ENCODE results near the gene SAAL1. TPM values are rescaled to one million over a fixed set of nuclear protein-coding genes. Genes with fewer than 3 reads are reported as not detected.

Gene SAAL1
- total RNA-seq, 1 experiment from 2014 or later = 34.3 TPM

DNA sequence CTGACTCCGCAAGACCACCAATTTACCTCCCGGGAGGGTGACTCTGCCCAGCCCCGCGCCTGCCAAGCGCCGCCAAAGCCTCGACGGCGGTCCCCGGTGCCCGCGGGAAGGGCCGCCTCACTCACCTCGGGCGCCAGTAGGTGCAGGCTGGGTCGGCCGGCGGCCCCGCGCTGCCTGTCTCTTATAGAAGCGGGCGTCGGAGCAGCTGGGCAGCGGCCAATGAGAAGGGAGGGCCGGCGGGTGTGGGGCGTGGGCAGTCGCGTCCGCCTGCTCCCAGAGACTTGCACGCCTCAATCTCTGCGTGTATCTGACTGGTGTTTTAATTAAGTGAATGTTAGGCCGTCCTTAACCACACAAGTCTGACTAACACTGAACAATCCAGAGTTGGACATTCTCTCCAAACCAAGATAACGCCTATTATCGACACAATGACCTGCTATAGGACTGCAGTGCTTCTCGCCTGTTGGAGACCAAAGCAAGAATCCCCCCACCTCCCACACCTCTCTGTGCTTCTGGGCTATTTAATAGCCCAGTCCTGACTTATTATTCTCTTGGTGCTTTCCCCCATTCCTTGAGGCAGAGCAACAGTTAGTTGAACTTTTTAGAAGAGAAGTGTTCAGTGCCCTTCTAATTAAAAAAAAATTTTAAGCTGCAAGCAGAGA, 59.6 kb downstream of the SAAL1 start, which contains the start of gene TPH1:
Gene TPH1, minus strand, starts transcription at position 154 of the 662 bp plus-strand sequence. CDS start 5,507 bp downstream, outside the sequence.
- intact Hi-C loops (cut with micrococcal nuclease) = no loop called here
- Mint-ChIP-seq H3K4me1 (ENCODE audit: insufficient read depth, unreplicated experiment) (no peaks in the 10 kb centered on the region), H3K27ac (ENCODE audit: low read depth, unreplicated experiment) (no peak within 1 kb of the TSS), H3K36me3 (ENCODE audit: insufficient read depth, unreplicated experiment) (no peaks in the 10 kb centered on the region), H3K4me3 (ENCODE audit: unreplicated experiment) (no peak within 1 kb of the TSS), H3K27me3 (ENCODE audit: insufficient read depth, unreplicated experiment) (peaks cover 32% of the 10 kb centered on the region), H3K9me3 (ENCODE audit: unreplicated experiment) (peaks cover 7% of the 10 kb centered on the region)
- DNase-seq (ENCODE audit: unreplicated experiment) = peak; percentile 59
- BruUV-seq (replicated peaks) = no TSS peak
- POLR2A ChIA-PET = interaction anchor here (0.6 to 1.1 kb wide), 4 partner anchors 24 to 592 kb away, joined by 3 to 4 read pairs (median 3); no protein-coding TSS in a partner anchor
- TF ChIP-seq CTCF (IDR thresholded peaks at IDR 0.05; ENCODE audit: unreplicated experiment) = no peak
- CTCF ChIA-PET = no interaction called here

DNA sequence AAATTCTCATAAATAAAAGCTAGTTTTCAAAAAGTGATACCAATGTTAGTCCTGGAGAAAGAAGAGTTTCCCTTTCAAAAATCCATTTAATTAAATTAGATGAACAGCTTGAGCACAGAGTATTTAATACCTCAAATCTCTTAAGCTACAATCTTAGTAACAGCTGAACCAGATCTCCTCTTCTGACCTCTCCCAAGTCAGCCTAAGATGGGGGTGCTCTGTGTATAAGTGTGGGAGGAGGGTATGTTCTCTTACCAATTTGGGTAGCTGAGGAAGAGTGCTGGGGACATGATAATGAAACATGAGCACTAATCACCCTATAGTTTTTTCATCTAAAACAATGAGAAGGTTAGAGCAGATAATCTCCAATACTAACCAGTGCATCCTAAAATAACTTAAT, 69.4 kb downstream of the SAAL1 start:
- BruUV-seq (replicated peaks) = no TSS peak

More for the DNA sequence above, 69.4 kb downstream of the SAAL1 start:
- Mint-ChIP-seq H3K27ac (ENCODE audit: low read depth, unreplicated experiment) (no peak overlapping the region), H3K4me1 (ENCODE audit: insufficient read depth, unreplicated experiment) (no peaks in the 10 kb centered on the region), H3K36me3 (ENCODE audit: insufficient read depth, unreplicated experiment) (no peaks in the 10 kb centered on the region), H3K4me3 (ENCODE audit: unreplicated experiment) (no peak overlapping the region), H3K27me3 (ENCODE audit: insufficient read depth, unreplicated experiment) (peaks cover 16% of the 10 kb centered on the region), H3K9me3 (ENCODE audit: unreplicated experiment) (no peaks in the 10 kb centered on the region)
- POLR2A ChIA-PET = no interaction called here
- no peak for DNase-seq (ENCODE audit: unreplicated experiment)
- TF ChIP-seq CTCF (IDR thresholded peaks at IDR 0.05; ENCODE audit: unreplicated experiment) = no peak
- CTCF ChIA-PET = no interaction called here
- intact Hi-C loops (cut with micrococcal nuclease) = no loop called here

Other genes starting within 250 kb of the SAAL1 start
- gene SERGEF, start 93.0 kb downstream of the SAAL1 start, total RNA-seq (2022) = 23.4 and 26.1 TPM in 2 replicates
- gene TPH1, start 59.8 kb downstream of the SAAL1 start, total RNA-seq (2022) = 0.19 and 0.20 TPM in 2 replicates
- 0.34 and 0.79 TPM in 2 replicates for gene MRGPRX3, start 26.5 kb upstream of the SAAL1 start, total RNA-seq (2022)
- not detected in 2 replicates for gene MRGPRX4, start 66.8 kb upstream of the SAAL1 start, total RNA-seq (2022)
- not detected in 2 replicates for gene SAA4, start 130.7 kb upstream of the SAAL1 start, total RNA-seq (2022)
- 12.2 and 12.7 TPM in 2 replicates for gene SAA2, start 142.6 kb upstream of the SAAL1 start, total RNA-seq (2022)
- gene SAA1, start 160.2 kb upstream of the SAAL1 start, total RNA-seq (2022) = 45.5 and 55.7 TPM in 2 replicates
- 23.6 and 31.8 TPM in 2 replicates for gene HPS5, start 216.1 kb upstream of the SAAL1 start, total RNA-seq (2022)
- gene GTF2H1, start 216.5 kb upstream of the SAAL1 start, total RNA-seq (2022) = 60.9 and 83.4 TPM in 2 replicates

Measured in MCF 10A (cell line).